ENCODE data around the gene SMPD2.

- TF ChIP-seq CTCF (IDR thresholded peaks at IDR 0.05) (no peak), EZH2 (IDR thresholded peaks at IDR 0.05; ENCODE audit: borderline replicate concordance, insufficient read depth, low read depth, low read length, poor library complexity, severe bottlenecking) (no peak)
Measured at GRCh38 chr6:109480993-109481480, 40.5 kb downstream of the SMPD2 start.
